ENCODE measurements around the gene GTF2A2. TPM values are rescaled to one million over a fixed set of nuclear protein-coding genes. Genes with fewer than 3 reads are reported as not detected.
"Not testable (repeated sequence)": the region's sequence is repeated elsewhere in the genome, so short reads cannot be mapped to it uniquely, and the experiment has no call there.

The GTF2A2 gene, protein sequence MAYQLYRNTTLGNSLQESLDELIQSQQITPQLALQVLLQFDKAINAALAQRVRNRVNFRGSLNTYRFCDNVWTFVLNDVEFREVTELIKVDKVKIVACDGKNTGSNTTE
- total RNA-seq: 100 to 1,000 TPM; 237 to 250 (median 240) TPM

GRCh38 chr15:59656897-59657634, at the start of gene GTF2A2:
GTF2A2 (minus strand) TSS chr15:59657515; CDS start chr15:59652277, 5,238 bp downstream.
- Mint-ChIP-seq H3K9me3 (no peaks in the 10 kb centered on the region), H3K27me3 (ENCODE audit: low read depth) (no peaks in the 10 kb centered on the region), H3K4me1 (ENCODE audit: low read depth) (peaks cover 13% of the 10 kb centered on the region), H3K4me3 (peak within 1 kb of the TSS; percentile 14), H3K36me3 (ENCODE audit: insufficient read depth) (peaks cover 15% of the 10 kb centered on the region)
- peak; percentile 100 for ATAC-seq
- peak; percentile 85 for DNase-seq

DNA sequence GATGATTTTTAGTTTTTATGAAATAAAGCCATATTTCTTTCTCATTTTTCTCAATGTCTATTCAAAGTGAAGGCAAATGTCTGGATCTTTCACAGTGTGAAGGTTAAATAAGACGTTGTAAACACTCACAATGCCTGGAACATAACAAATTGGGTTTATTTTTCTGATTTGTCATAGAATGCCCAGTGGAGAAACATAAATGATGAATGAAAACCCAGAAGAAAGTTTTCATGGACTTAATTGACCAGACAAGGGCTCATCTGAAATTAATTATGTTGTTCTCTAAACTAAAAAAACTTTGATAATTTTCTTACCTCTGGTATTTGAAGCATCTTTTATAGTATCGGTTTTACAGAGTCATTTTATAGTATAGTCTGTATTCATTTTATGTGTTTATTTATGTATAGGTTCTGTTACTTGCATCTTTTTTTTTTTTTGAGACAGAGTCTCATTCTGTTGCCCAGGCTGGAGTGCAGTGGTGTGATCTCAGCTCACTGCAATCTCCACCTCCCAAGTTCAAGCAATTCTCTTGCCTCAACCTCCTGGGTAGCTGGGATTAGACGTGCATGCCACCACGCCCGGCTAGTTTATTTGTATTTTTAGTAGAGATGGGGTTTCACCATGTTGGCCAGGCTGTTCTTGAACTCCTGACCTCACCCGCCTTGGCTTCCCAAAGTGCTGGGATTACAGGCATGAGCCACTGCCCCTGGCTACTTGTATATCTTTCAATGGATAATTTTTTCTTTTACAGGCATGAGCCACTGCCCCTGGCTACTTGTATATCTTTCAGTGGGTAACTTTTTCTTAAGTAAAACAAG, 46.9 kb upstream of the GTF2A2 start:
- no peak for ATAC-seq
- Mint-ChIP-seq H3K27me3 (ENCODE audit: low read depth) (peaks cover 1% of the 10 kb centered on the region), H3K36me3 (ENCODE audit: insufficient read depth) (no peaks in the 10 kb centered on the region), H3K4me3 (no peak overlapping the region), H3K4me1 (ENCODE audit: low read depth) (no peaks in the 10 kb centered on the region), H3K9me3 (no peaks in the 10 kb centered on the region)
- DNase-seq: no peak

- Mint-ChIP-seq H3K4me3 (no peak overlapping the region), H3K36me3 (ENCODE audit: insufficient read depth) (no peaks in the 10 kb centered on the region), H3K9me3 (no peaks in the 10 kb centered on the region), H3K4me1 (ENCODE audit: low read depth) (no peaks in the 10 kb centered on the region), H3K27me3 (ENCODE audit: low read depth) (peaks cover 4% of the 10 kb centered on the region)
- ATAC-seq (no peak), DNase-seq (no peak)
Measured at GRCh38 chr15:59702351-59702750, 45.0 kb upstream of the GTF2A2 start.

- Mint-ChIP-seq H3K4me1 (ENCODE audit: low read depth) (no peaks in the 10 kb centered on the region), H3K27me3 (ENCODE audit: low read depth) (peaks cover 4% of the 10 kb centered on the region), H3K36me3 (ENCODE audit: insufficient read depth) (no peaks in the 10 kb centered on the region), H3K9me3 (no peaks in the 10 kb centered on the region), H3K4me3 (no peak overlapping the region)
- ATAC-seq (no peak), DNase-seq (no peak)
Measured at GRCh38 chr15:59701880-59702279, 44.6 kb upstream of the GTF2A2 start.

- no peak for ATAC-seq
- no peak overlapping the region for H3K4me3 Mint-ChIP-seq
Measured at GRCh38 chr15:59699810-59700431, 42.6 kb upstream of the GTF2A2 start.

GRCh38 chr15:59698065-59698464, 40.8 kb upstream of the GTF2A2 start:
- H3K36me3 Mint-ChIP-seq (ENCODE audit: insufficient read depth); DNase-seq; ATAC-seq; H3K27me3 Mint-ChIP-seq (ENCODE audit: low read depth); H3K9me3 Mint-ChIP-seq; H3K4me3 Mint-ChIP-seq; H3K4me1 Mint-ChIP-seq (ENCODE audit: low read depth): not testable (repeated sequence)

More at GRCh38 chr15:59699810-59700431, 42.6 kb upstream of the GTF2A2 start:
- no peaks in the 10 kb centered on the region for H3K4me1 Mint-ChIP-seq (ENCODE audit: low read depth)
- no peaks in the 10 kb centered on the region for H3K36me3 Mint-ChIP-seq (ENCODE audit: insufficient read depth)
- peaks cover 4% of the 10 kb centered on the region for H3K27me3 Mint-ChIP-seq (ENCODE audit: low read depth)
- no peaks in the 10 kb centered on the region for H3K9me3 Mint-ChIP-seq
- DNase-seq: no peak

DNA sequence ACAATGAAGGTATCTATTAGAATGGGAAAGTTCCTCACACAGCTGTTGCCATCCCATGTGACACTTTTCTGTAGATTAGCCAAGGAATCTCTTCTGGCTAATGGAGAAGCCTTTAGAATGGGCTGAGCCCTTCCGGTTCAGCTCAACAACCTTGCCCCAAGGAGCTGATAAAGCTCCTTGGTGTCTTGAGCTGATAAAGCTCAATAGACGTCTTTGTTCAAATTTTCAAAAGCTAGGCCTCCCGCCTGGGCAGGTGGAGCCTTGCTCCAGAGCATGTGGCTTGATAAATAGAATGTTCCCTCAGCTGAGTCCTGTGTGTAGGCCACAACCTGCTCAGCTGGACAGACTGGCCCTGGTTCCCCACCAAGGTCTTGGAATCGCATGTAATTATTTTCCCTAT, 39.0 kb upstream of the GTF2A2 start:
- Mint-ChIP-seq H3K4me3 (no peak overlapping the region), H3K9me3 (no peaks in the 10 kb centered on the region), H3K27me3 (ENCODE audit: low read depth) (peaks cover 4% of the 10 kb centered on the region), H3K4me1 (ENCODE audit: low read depth) (no peaks in the 10 kb centered on the region), H3K36me3 (ENCODE audit: insufficient read depth) (no peaks in the 10 kb centered on the region)
- no peak for DNase-seq
- ATAC-seq: no peak

GRCh38 chr15:59694779-59695178, 37.5 kb upstream of the GTF2A2 start:
- no peaks in the 10 kb centered on the region for H3K9me3 Mint-ChIP-seq
- H3K27me3 Mint-ChIP-seq (ENCODE audit: low read depth): peaks cover 2% of the 10 kb centered on the region
- ATAC-seq: no peak
- no peak overlapping the region for H3K4me3 Mint-ChIP-seq
- no peak for DNase-seq
- no peaks in the 10 kb centered on the region for H3K36me3 Mint-ChIP-seq (ENCODE audit: insufficient read depth)
- peaks cover 7% of the 10 kb centered on the region for H3K4me1 Mint-ChIP-seq (ENCODE audit: low read depth)

DNA sequence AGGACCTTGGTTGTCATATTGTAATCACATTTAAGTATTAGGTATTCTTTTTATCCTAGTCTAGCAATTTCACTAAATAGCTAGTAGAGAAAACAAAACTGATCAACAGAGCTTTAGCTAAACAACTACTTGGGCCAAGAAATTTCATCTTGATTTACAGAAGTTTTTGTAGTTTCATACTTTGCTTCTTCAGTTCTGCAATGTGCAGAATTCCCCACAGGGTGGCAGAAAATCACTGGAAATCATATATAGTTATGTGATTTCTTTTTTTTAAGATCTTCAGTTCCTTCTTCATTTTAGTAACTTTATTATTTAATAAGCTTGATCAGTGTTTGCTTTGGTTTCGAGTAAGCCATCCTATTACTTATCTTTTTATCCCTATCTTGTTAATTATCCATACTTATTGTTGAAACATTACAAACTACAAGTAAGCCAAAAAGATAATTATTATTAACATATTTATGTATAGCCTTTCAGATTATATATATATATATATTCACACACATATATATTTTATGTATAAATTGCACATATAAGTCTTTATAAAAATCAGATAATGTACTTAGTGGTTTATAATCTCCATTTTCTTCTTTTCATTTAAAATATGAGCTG, 34.0 kb upstream of the GTF2A2 start:
- no peak for ATAC-seq
- H3K4me3 Mint-ChIP-seq: peak overlapping the region; percentile 48
- peaks cover 28% of the 10 kb centered on the region for H3K4me1 Mint-ChIP-seq (ENCODE audit: low read depth)
- H3K9me3 Mint-ChIP-seq: no peaks in the 10 kb centered on the region
- H3K27me3 Mint-ChIP-seq (ENCODE audit: low read depth): no peaks in the 10 kb centered on the region
- peaks cover 4% of the 10 kb centered on the region for H3K36me3 Mint-ChIP-seq (ENCODE audit: insufficient read depth)
- DNase-seq: peak; percentile 34

DNA sequence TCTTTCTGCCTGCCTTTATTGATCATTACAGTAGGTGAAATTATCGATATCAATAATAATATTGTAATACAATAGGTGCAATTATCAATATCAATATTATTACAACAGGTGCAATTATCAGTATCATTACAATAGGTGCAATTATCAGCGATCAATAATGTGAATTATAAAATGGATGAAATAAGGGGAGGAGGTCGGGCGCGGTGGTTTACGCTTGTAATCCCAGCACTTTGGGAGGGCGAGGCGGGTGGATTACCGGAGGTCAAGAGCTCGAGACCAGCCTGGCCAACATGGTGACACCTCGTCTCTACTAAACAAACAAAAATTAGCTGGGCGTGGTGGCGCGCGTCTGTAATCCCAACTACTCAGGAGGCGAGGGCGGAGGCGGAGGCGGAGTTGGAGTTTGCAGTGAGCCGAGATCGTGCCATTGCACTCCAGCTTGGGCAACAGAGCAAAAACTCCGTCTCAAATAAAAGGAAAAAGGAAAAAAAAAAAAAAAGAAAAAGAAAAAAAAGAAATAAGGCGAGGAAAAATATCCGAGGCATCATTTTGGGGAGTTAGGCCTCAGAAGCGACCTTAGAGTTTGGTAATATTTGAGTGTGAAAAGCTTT, 32.4 kb upstream of the GTF2A2 start:
- DNase-seq: peak; percentile 47
- H3K4me3 Mint-ChIP-seq: peak overlapping the region; percentile 98
- peaks cover 7% of the 10 kb centered on the region for H3K36me3 Mint-ChIP-seq (ENCODE audit: insufficient read depth)
- H3K4me1 Mint-ChIP-seq (ENCODE audit: low read depth): peaks cover 43% of the 10 kb centered on the region
- no peaks in the 10 kb centered on the region for H3K27me3 Mint-ChIP-seq (ENCODE audit: low read depth)
- no peak for ATAC-seq
- no peaks in the 10 kb centered on the region for H3K9me3 Mint-ChIP-seq

GRCh38 chr15:59688782-59689625, 31.7 kb upstream of the GTF2A2 start, which contains the start of gene BNIP2:
BNIP2 (minus strand) TSS chr15:59689320; CDS start chr15:59682457, 6,863 bp downstream.
- Mint-ChIP-seq H3K4me1 (ENCODE audit: low read depth) (peaks cover 50% of the 10 kb centered on the region), H3K4me3 (peak within 1 kb of the TSS; percentile 98), H3K36me3 (ENCODE audit: insufficient read depth) (peaks cover 11% of the 10 kb centered on the region), H3K9me3 (no peaks in the 10 kb centered on the region), H3K27me3 (ENCODE audit: low read depth) (no peaks in the 10 kb centered on the region)
- ATAC-seq: peak; percentile 86 to 91
- DNase-seq: peak; percentile 99

GRCh38 chr15:59688423-59688781, 31.1 kb upstream of the GTF2A2 start:
- Mint-ChIP-seq H3K4me3 (peak overlapping the region; percentile 98), H3K27me3 (ENCODE audit: low read depth) (no peaks in the 10 kb centered on the region), H3K9me3 (no peaks in the 10 kb centered on the region), H3K4me1 (ENCODE audit: low read depth) (peaks cover 54% of the 10 kb centered on the region), H3K36me3 (ENCODE audit: insufficient read depth) (peaks cover 13% of the 10 kb centered on the region)
- ATAC-seq (peak in 1 of 2 donors; percentile 2), DNase-seq (no peak)

- no peaks in the 10 kb centered on the region for H3K9me3 Mint-ChIP-seq
- H3K27me3 Mint-ChIP-seq (ENCODE audit: low read depth): no peaks in the 10 kb centered on the region
- peak overlapping the region; percentile 98 for H3K4me3 Mint-ChIP-seq
- H3K4me1 Mint-ChIP-seq (ENCODE audit: low read depth): peaks cover 59% of the 10 kb centered on the region
- no peak for DNase-seq
- peak; percentile 17 to 29 for ATAC-seq
- H3K36me3 Mint-ChIP-seq (ENCODE audit: insufficient read depth): peaks cover 17% of the 10 kb centered on the region
Measured at GRCh38 chr15:59687836-59688235, 30.5 kb upstream of the GTF2A2 start.
